NCI-H524 treated with DMSO at 0.1 percent for 48 hours (cell line): ENCODE measurements around the gene ADARB2.

ENCODE experiments used
- DNase-seq: peaks from one replicate; lab custom pipeline; 2025; lab: John Stamatoyannopoulos, UW

The ADARB2 gene

GRCh38 chr10:1311726-1312125 is 425.6 kb downstream of the ADARB2 start:
- DNase-seq: no peak

GRCh38 chr10:1310271-1310789 is 427.0 kb downstream of the ADARB2 start:
- DNase-seq: no peak

GRCh38 chr10:1309617-1310270 is 427.6 kb downstream of the ADARB2 start:
- DNase-seq: no peak

GRCh38 chr10:1308962-1309616 is 428.2 kb downstream of the ADARB2 start:
- DNase-seq: no peak

GRCh38 chr10:1308173-1308961 is 429.0 kb downstream of the ADARB2 start:
- no peak for DNase-seq

GRCh38 chr10:1301143-1301542 is 436.2 kb downstream of the ADARB2 start:
- no peak for DNase-seq

GRCh38 chr10:1300218-1300617 is 437.1 kb downstream of the ADARB2 start:
- DNase-seq: no peak

GRCh38 chr10:1299041-1299726 is 438.1 kb downstream of the ADARB2 start:
- DNase-seq: no peak

GRCh38 chr10:1297566-1298301 is 439.6 kb downstream of the ADARB2 start:
- no peak for DNase-seq

- DNase-seq: no peak
These were observed 441.4 kb downstream of the ADARB2 start for GRCh38 chr10:1295756-1296480.

GRCh38 chr10:1294748-1295147 is 442.6 kb downstream of the ADARB2 start:
- DNase-seq: no peak

GRCh38 chr10:1293636-1294435 is 443.5 kb downstream of the ADARB2 start:
- no peak for DNase-seq

GRCh38 chr10:1293157-1293556 is 444.2 kb downstream of the ADARB2 start:
- no peak for DNase-seq

- no peak for DNase-seq
These were observed 444.7 kb downstream of the ADARB2 start for GRCh38 chr10:1292611-1293031.

- DNase-seq: no peak
These were observed 445.9 kb downstream of the ADARB2 start for GRCh38 chr10:1291178-1292090.

- DNase-seq: no peak
These were observed 447.3 kb downstream of the ADARB2 start for GRCh38 chr10:1290071-1290471.

GRCh38 chr10:1289591-1289990 is 447.7 kb downstream of the ADARB2 start:
- no peak for DNase-seq

GRCh38 chr10:1287971-1288401 is 449.3 kb downstream of the ADARB2 start:
- DNase-seq: no peak

GRCh38 chr10:1287487-1287886 is 449.8 kb downstream of the ADARB2 start:
- no peak for DNase-seq
